Liver (tissue), 3 donors: ENCODE results near the gene NOC2L.

Source experiments
- ATF3 ChIP-seq: IDR thresholded peaks from 2 replicates; pipeline ENCODE4 v1.6.1; 2016; ENCODE audit warnings: antibody characterized with exemption
- CTCF ChIP-seq: fragments of 150-350 bp; IDR thresholded peaks from 2 replicates; pipeline ENCODE4 v1.5.1; 2017; ENCODE audit warnings: improper control_type of control experiment, low read depth, low read length; ENCODE audit not compliant: missing input control
- HNF4A ChIP-seq, 2 donors: conservative IDR thresholded peaks; 2 replicates each; pipeline ENCODE4 v1.6.1; 2016; ENCODE audit warnings: antibody characterized with exemption in 2 of 2, mild to moderate bottlenecking in 2 of 2
- MAX ChIP-seq: IDR thresholded peaks from 2 replicates; pipeline ENCODE4 v1.6.1; 2016; ENCODE audit warnings: antibody characterized with exemption
- TAF1 ChIP-seq: conservative IDR thresholded peaks from 2 replicates; pipeline ENCODE4 v1.6.1; 2016; ENCODE audit warnings: antibody characterized with exemption, mild to moderate bottlenecking
- ZBTB33 ChIP-seq: IDR thresholded peaks from 2 replicates; pipeline ENCODE4 v1.6.1; 2016; ENCODE audit warnings: antibody characterized with exemption
- donor health status: healthy.
- donor health status: healthy.

- TF ChIP-seq CTCF = no peak
- TF ChIP-seq HNF4A (conservative IDR thresholded peaks at IDR 0.05) = no peak
- no peak for TF ChIP-seq MAX
- no peak for TF ChIP-seq ATF3
- no peak for TF ChIP-seq ZBTB33
- TF ChIP-seq TAF1 = no peak
Measured at GRCh38 chr1:907611-908451, 51.2 kb downstream of the NOC2L start.
